Upper lobe of left lung (tissue), 6 donors: ENCODE data around the gene USP3. TPM values are rescaled to one million over a fixed set of nuclear protein-coding genes. Genes with fewer than 3 reads are reported as not detected.

Experiments
- ATAC-seq, 2 donors: fragments of 200-7000 bp; cut with Tn5 transposase; one replicate each; pipeline ENCODE4 v1.9.1; 2022; ENCODE audit warnings: mild to moderate bottlenecking in 2 of 2, moderate library complexity in 2 of 2; ENCODE audit not compliant: low FRiP score in 2 of 2
- DNase-seq, 2 donors: peaks; one replicate each; pipeline ENCODE4 v3.0.0-alpha.2; 2019 to 2020
- H3K27ac ChIP-seq, 4 donors: fragments of 200-600 bp; sonication (generic); one replicate each; pipeline ENCODE4 v1.5.1; 2016 to 2019
- H3K27me3 ChIP-seq, 4 donors: fragments of 200-600 bp; sonication (generic); one replicate each; pipeline ENCODE4 v1.5.1; 2017 to 2019
- H3K36me3 ChIP-seq, 4 donors: fragments of 200-600 bp; sonication (generic); one replicate each; pipeline ENCODE4 v1.5.1; 2016 to 2019
- H3K4me1 ChIP-seq, 4 donors: fragments of 200-600 bp; sonication (generic); one replicate each; pipeline ENCODE4 v1.5.1; 2018 to 2019
- H3K4me3 ChIP-seq, 4 donors: fragments of 200-600 bp; sonication (generic); one replicate each; pipeline ENCODE4 v1.5.1; 2017 to 2019; ENCODE audit warnings: mild to moderate bottlenecking in 2 of 4, moderate library complexity in 1 of 4
- H3K9me3 ChIP-seq, 4 donors: fragments of 200-600 bp; sonication (generic); one replicate each; pipeline ENCODE4 v1.5.1; 2018 to 2019
- EP300 ChIP-seq, 4 donors: sonication (generic); formaldehyde crosslinking; IDR thresholded peaks; one replicate each; pipeline ENCODE4 v1.5.1; 2017; ENCODE audit warnings: antibody characterized with exemption in 4 of 4, control low read depth in 2 of 4
- POLR2A ChIP-seq, 4 donors: fragments of 450-650 bp; IDR thresholded peaks; one replicate each; pipeline ENCODE4 v1.5.1; 2016 to 2017; ENCODE audit warnings: antibody characterized with exemption in 4 of 4, mild to moderate bottlenecking in 2 of 4
- POLR2AphosphoS5 ChIP-seq, 2 donors: sonication (generic); formaldehyde crosslinking; IDR thresholded peaks; one replicate each; pipeline ENCODE4 v1.5.1; 2017; ENCODE audit warnings: antibody characterized with exemption in 2 of 2
- WGBS, 2 donors: methylation state at CpG; one replicate each; pipeline ENCODE4 v1.1.5; 2017 to 2018; 5-methylcytosine and 5-hydroxymethylcytosine counted together
- total RNA-seq, 6 donors: library from RNA; depleted of rRNA in 4 of 6; stranded (reverse); fragments of >200 nt in 4 of 6; gene quantifications; one replicate each; pipeline versions ENCODE4 v1.1.0 to v1.2.1, GENCODE V29; 2016 to 2021
- TF ChIP-seq, protein P1 (sequence below), 6 experiments: fragments of 450-650 bp in 4 of 6; fragments of 200-600 bp in 2 of 6; sonication (generic) in 2 of 6; IDR thresholded peaks; one replicate each; pipeline ENCODE4 v1.5.1; 2016 to 2019; ENCODE audit warnings: antibody characterized with exemption in 6 of 6
- donor health status: DM: no; HTN: no; CAD: no; lungs with moderate emphysema.
- donor health status: DM: no; HTN: yes; CAD: no; lungs with severe emphysema.

The USP3 gene
- total RNA-seq, 6 donors from 2014 or later = 45.7 to 87.0 (median 63.8) TPM

DNA sequence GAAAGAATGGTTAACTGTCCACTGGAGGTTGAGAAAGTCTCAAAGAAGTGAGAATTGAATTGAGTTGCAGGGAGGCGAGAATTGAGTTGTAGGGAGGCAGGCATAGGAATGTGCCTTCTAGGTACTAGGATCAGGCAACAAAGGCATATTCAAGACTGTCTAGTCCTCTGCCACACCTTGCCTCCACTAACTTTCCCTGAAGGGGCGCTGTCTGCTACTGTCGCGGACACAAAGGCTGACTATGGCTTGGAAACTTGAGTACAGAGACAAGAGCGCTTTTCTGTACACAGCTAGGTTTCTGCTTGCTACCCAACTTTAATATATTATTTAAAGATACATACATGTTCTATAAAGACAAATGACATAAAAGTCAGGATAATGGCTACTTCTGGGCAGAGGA, 82.4 kb downstream of the USP3 start:
- peaks cover 19 to 87% (median 32%) of the 10 kb centered on the region in 4 donors for H3K36me3 ChIP-seq
- TF ChIP-seq EP300 (IDR thresholded peaks at IDR 0.05) (no peak), POLR2AphosphoS5 (IDR thresholded peaks at IDR 0.05) (no peak), POLR2A (IDR thresholded peaks at IDR 0.05) (no peak)
- TF ChIP-seq, protein P1, sequence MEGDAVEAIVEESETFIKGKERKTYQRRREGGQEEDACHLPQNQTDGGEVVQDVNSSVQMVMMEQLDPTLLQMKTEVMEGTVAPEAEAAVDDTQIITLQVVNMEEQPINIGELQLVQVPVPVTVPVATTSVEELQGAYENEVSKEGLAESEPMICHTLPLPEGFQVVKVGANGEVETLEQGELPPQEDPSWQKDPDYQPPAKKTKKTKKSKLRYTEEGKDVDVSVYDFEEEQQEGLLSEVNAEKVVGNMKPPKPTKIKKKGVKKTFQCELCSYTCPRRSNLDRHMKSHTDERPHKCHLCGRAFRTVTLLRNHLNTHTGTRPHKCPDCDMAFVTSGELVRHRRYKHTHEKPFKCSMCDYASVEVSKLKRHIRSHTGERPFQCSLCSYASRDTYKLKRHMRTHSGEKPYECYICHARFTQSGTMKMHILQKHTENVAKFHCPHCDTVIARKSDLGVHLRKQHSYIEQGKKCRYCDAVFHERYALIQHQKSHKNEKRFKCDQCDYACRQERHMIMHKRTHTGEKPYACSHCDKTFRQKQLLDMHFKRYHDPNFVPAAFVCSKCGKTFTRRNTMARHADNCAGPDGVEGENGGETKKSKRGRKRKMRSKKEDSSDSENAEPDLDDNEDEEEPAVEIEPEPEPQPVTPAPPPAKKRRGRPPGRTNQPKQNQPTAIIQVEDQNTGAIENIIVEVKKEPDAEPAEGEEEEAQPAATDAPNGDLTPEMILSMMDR (IDR thresholded peaks at IDR 0.05) = no peak
- no peaks in the 10 kb centered on the region for H3K9me3 ChIP-seq
- no peaks in the 10 kb centered on the region for H3K27me3 ChIP-seq
- WGBS, 2 donors = 96 to 100% methylated on average over 5 of the region's 5 CpGs
- ATAC-seq = no peak
- no peak overlapping the region for H3K4me3 ChIP-seq
- H3K27ac ChIP-seq = no peak overlapping the region
- H3K4me1 ChIP-seq = no peaks in the 10 kb centered on the region
- DNase-seq = no peak

DNA sequence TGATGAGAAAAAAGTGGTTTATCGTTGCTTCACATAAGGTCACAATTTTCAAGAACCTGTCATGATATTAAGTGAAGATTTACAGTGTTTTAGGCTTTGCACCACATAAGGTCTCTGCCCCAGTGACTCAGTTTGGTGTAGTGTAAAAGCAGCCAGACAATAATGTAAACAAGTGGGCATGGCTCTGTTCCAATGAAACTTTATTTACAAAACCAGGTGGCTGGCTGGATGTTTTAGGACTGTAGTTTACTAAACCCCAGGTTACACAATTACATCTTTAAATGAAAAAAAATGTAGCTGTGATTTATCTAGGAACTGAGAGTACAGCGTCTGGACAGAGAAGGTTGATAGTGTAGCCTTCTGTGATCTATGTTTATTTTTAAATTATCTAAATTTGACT, 83.1 kb downstream of the USP3 start:
- no peak for DNase-seq
- H3K36me3 ChIP-seq = peaks cover 19 to 87% (median 32%) of the 10 kb centered on the region in 4 donors
- no peak overlapping the region for H3K4me3 ChIP-seq
- ATAC-seq = no peak
- H3K9me3 ChIP-seq = no peaks in the 10 kb centered on the region
- WGBS, 2 donors = 69 to 77% methylated on average over 2 of the region's 2 CpGs
- H3K27ac ChIP-seq = no peak overlapping the region
- TF ChIP-seq POLR2A (IDR thresholded peaks at IDR 0.05) = no peak
- TF ChIP-seq, protein P1 (IDR thresholded peaks at IDR 0.05) = no peak
- no peak for TF ChIP-seq EP300 (IDR thresholded peaks at IDR 0.05)
- no peak for TF ChIP-seq POLR2AphosphoS5 (IDR thresholded peaks at IDR 0.05)
- no peaks in the 10 kb centered on the region for H3K27me3 ChIP-seq
- H3K4me1 ChIP-seq = no peaks in the 10 kb centered on the region

DNA sequence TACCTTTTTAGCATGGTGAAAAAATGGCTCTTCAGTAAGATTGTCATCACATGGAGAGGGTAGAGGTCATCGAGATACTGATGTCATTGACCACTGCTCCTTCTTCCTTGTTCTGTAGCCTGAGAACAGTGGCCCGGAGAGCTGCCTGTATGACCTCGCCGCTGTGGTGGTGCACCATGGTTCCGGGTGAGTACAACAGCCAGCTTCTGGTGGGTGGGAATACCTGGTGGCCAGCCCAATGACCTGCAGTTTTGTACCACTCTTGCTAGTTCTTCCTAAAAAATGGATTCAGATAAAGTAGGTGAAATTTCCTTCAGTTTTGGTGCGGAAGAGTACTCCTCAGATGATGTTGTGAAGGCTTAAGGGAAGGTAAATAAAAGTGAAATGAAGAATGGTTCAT, 84.4 kb downstream of the USP3 start:
- no peak for TF ChIP-seq POLR2AphosphoS5 (IDR thresholded peaks at IDR 0.05)
- TF ChIP-seq POLR2A (IDR thresholded peaks at IDR 0.05) = no peak
- TF ChIP-seq EP300 (IDR thresholded peaks at IDR 0.05) = no peak
- TF ChIP-seq, protein P1 (IDR thresholded peaks at IDR 0.05) = no peak
- H3K27me3 ChIP-seq = no peaks in the 10 kb centered on the region
- ATAC-seq = no peak
- WGBS, 2 donors = 98 to 100% methylated on average over 6 of the region's 6 CpGs
- no peaks in the 10 kb centered on the region for H3K9me3 ChIP-seq
- peaks cover 19 to 88% (median 33%) of the 10 kb centered on the region in 4 donors for H3K36me3 ChIP-seq
- H3K4me1 ChIP-seq = no peaks in the 10 kb centered on the region
- H3K4me3 ChIP-seq = no peak overlapping the region
- DNase-seq = no peak
- H3K27ac ChIP-seq = no peak overlapping the region

DNA sequence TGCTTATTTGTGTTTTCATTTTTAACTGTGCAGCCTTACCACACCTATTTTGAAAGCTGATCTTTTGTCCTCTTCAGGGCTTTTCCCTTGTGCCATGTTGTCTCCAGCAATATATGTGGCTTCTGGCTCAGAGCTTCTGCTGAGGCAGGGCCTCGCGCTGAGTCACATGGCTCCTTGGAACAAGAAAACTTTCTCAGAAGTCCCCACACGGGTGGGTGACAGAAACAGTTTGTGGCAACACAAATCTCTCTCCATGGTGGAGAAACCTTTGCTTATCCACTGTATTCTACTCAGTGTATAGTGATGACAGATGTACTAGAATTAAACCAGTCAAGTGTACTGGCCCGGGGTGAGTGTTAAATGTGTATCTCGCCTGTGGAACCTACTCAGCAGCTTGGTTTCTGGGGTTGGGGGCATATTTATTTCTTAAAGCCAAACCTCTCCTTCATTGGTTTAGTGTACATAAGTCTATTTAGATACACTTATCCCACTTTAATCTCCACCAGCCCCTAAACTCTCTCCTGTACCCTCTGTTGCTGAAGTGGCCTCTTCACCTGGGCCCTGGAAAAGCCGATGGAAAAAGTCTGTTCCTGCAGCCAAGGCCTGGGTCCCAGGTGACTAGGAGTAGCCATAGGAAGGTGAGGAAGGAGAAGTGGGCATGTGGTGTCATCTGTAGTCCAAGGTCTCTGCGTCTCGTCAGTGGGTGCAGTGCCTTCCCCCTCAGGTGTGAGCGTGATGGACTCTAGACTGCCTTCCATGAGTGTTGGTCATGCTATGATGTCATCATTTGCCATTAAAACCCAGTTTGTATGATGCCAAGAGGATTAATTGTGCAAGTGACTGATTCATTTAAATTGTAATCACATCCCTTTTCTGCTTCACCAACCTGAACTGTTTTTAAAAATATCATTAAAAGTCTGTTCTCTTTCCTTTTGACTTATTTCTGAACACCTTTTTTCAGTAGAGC, 89.6 kb downstream of the USP3 start:
- Histone ChIP-seq H3K36me3 (peaks cover 12 to 56% (median 30%) of the 10 kb centered on the region in 4 donors), H3K27ac (no peak overlapping the region), H3K9me3 (no peaks in the 10 kb centered on the region), H3K27me3 (no peaks in the 10 kb centered on the region), H3K4me1 (peaks cover 5 to 20% (median 15%) of the 10 kb centered on the region in 4 donors), H3K4me3 (no peak overlapping the region)
- 78 to 91% methylated on average over 9 of the region's 9 CpGs for WGBS, 2 donors
- ATAC-seq (no peak), DNase-seq (no peak)
- TF ChIP-seq, protein P1 (IDR thresholded peaks at IDR 0.05) = no peak
- TF ChIP-seq POLR2A (IDR thresholded peaks at IDR 0.05) (no peak), EP300 (IDR thresholded peaks at IDR 0.05) (no peak), POLR2AphosphoS5 (IDR thresholded peaks at IDR 0.05) (no peak)
